GM12878 (cell line): Measurements from ENCODE around the gene CA6. TPM values are rescaled to one million over a fixed set of nuclear protein-coding genes. Genes with fewer than 3 reads are reported as not detected.

Experiments used
- ATAC-seq: fragments of 200-7000 bp; cut with Tn5 transposase; 3 replicates; pipeline ENCODE4 v1.9.1; 2020; ENCODE audit warnings: mild to moderate bottlenecking, moderate library complexity
- BruUV-seq: library from RNA; stranded (reverse); fragments of 400-500 nt; replicated peaks from 2 replicates; lab custom pipeline; 2021; lab: Mats Ljungman, UMichigan
- CTCF ChIA-PET: fragments of 300-600 bp; sonication (Branson Sonifier 250); formaldehyde crosslinking; extraction: SDS; loops from one replicate; lab custom pipeline; 2021; ENCODE audit warnings: inconsistent platforms; lab: Yijun Ruan, JAX
- POLR2A ChIA-PET: fragments of 350-600 bp; formaldehyde crosslinking; extraction: SDS; loops from one replicate; lab custom pipeline; 2021; ENCODE audit warnings: inconsistent platforms; lab: Charles Lee
- RAD21 ChIA-PET: fragments of 300-600 bp; sonication (Branson Sonifier 250); formaldehyde crosslinking; loops from one replicate; lab custom pipeline; 2023; ENCODE audit warnings: antibody characterized with exemption; ENCODE audit not compliant: unreplicated experiment; lab: Charles Lee
- SMC1A ChIA-PET: fragments of 300-600 bp; sonication (Branson Sonifier 250); formaldehyde crosslinking; loops from one replicate; lab custom pipeline; 2023; ENCODE audit not compliant: unreplicated experiment, uncharacterized antibody; lab: Charles Lee
- DNase-seq: peaks from one replicate; pipeline ENCODE4 v3.0.0-alpha.2; 2011; ENCODE audit warnings: low read depth, low spot score
- FAIRE-seq: peaks from 3 replicates; lab custom pipeline; 2011; peaks lifted over from hg19 to GRCh38; lab: Jason Lieb, UNC
- H2AFZ ChIP-seq: 2 replicates; pipeline ENCODE4 v1.6.0; 2011; ENCODE audit warnings: low read depth, low read length, control low read depth; ENCODE audit not compliant: control insufficient read depth
- H3K27ac ChIP-seq: 2 replicates; pipeline ENCODE4 v1.5.1; 2011; ENCODE audit warnings: control low read depth; ENCODE audit not compliant: control insufficient read depth, insufficient read depth
- H3K27me3 ChIP-seq, 2 experiments: replicated peaks in 1 of 2; 2 replicates each; pipeline versions ENCODE4 v1.6.0 to v1.6.1; 2011; ENCODE audit warnings: low read length in 1 of 2; ENCODE audit not compliant: control insufficient read depth in 2 of 2, insufficient read depth in 2 of 2
- H3K36me3 ChIP-seq, 2 experiments: 2 replicates each; pipeline ENCODE4 v1.5.1; 2011; ENCODE audit warnings: low read length in 1 of 2; ENCODE audit not compliant: control insufficient read depth in 2 of 2, insufficient read depth in 2 of 2
- H3K4me1 ChIP-seq: 2 replicates; pipeline ENCODE4 v1.6.1; 2011; ENCODE audit warnings: mild to moderate bottlenecking, low read length, moderate library complexity, mixed read lengths; ENCODE audit not compliant: control insufficient read depth, insufficient read depth
- H3K4me2 ChIP-seq: 2 replicates; pipeline ENCODE4 v1.6.0; 2011; ENCODE audit warnings: control low read depth; ENCODE audit not compliant: control insufficient read depth, insufficient read depth
- H3K4me3 ChIP-seq: fragments of 200-600 bp; sonication (generic); 2 replicates; pipeline ENCODE4 v1.5.1; 2016
- H3K79me2 ChIP-seq: 2 replicates; pipeline ENCODE4 v1.6.0; 2011; ENCODE audit warnings: low read length; ENCODE audit not compliant: control insufficient read depth, insufficient read depth
- H3K9ac ChIP-seq: 2 replicates; pipeline ENCODE4 v1.8.0; 2011; ENCODE audit warnings: low read length, control low read depth, mixed read lengths; ENCODE audit not compliant: control insufficient read depth, insufficient read depth
- H3K9me3 ChIP-seq: replicated peaks from 3 replicates; pipeline ENCODE4 v1.5.1; 2011; ENCODE audit warnings: mild to moderate bottlenecking, low read length; ENCODE audit not compliant: control insufficient read depth, insufficient read depth
- H4K20me1 ChIP-seq: 2 replicates; pipeline ENCODE4 v1.6.0; 2011; ENCODE audit not compliant: control insufficient read depth, insufficient read depth
- ATF7 ChIP-seq: fragments of 450-650 bp; IDR thresholded peaks from 2 replicates; pipeline ENCODE4 v1.6.1; 2016; ENCODE audit warnings: low read depth, mild to moderate bottlenecking
- BCL3 ChIP-seq: IDR thresholded peaks from 2 replicates; pipeline ENCODE4 v1.6.1; 2011; ENCODE audit warnings: borderline replicate concordance, low read depth, mild to moderate bottlenecking, moderate library complexity, low read length; ENCODE audit not compliant: insufficient read depth, poor library complexity, severe bottlenecking
- CEBPB ChIP-seq, 2 experiments: fragments of 150-350 bp in 1 of 2; IDR thresholded peaks; 2 replicates each; pipeline ENCODE4 v1.6.1; 2012 to 2014; ENCODE audit warnings: low read depth in 2 of 2, low read length in 2 of 2, borderline replicate concordance in 1 of 2, inconsistent platforms in 1 of 2
- CREM ChIP-seq: IDR thresholded peaks from 2 replicates; pipeline ENCODE4 v1.6.1; 2014; ENCODE audit warnings: antibody characterized with exemption, low read depth
- DPF2 ChIP-seq: fragments of 450-650 bp; IDR thresholded peaks from 2 replicates; pipeline ENCODE4 v1.6.1; 2017; ENCODE audit warnings: mild to moderate bottlenecking
- HDAC6 ChIP-seq: fragments of 200-600 bp; sonication (generic); IDR thresholded peaks from one replicate; pipeline ENCODE4 v1.8.0; 2017; ENCODE audit warnings: antibody characterized with exemption; ENCODE audit not compliant: unreplicated experiment
- HSF1 ChIP-seq: fragments of 150-350 bp; IDR thresholded peaks from 2 replicates; pipeline ENCODE4 v1.6.1; 2014; ENCODE audit warnings: mild to moderate bottlenecking, low read depth, low read length
- NR2C2 ChIP-seq: IDR thresholded peaks from 2 replicates; pipeline ENCODE4 v1.6.1; 2011; ENCODE audit warnings: borderline replicate concordance, low read depth; ENCODE audit not compliant: control insufficient read depth, insufficient read length
- NR2F1 ChIP-seq: fragments of 450-650 bp; conservative IDR thresholded peaks from 2 replicates; pipeline ENCODE4 v1.6.1; 2017; ENCODE audit warnings: mild to moderate bottlenecking
- RELB ChIP-seq: fragments of 450-650 bp; IDR thresholded peaks from 2 replicates; pipeline ENCODE4 v1.6.1; 2017; ENCODE audit warnings: low read depth, mild to moderate bottlenecking, moderate library complexity
- WGBS: methylation state at CpG from one replicate; pipeline ENCODE4 v1.1.6; 2016; ENCODE audit warnings: low lambda C conversion rate; ENCODE audit not compliant: insufficient replicate concordance, insufficient coverage; ENCODE audit errors: missing lambda C conversion rate; 5-methylcytosine and 5-hydroxymethylcytosine counted together
- in situ Hi-C: fragments of 300-500 bp; cut with MboI; formaldehyde crosslinking; loops from 9 replicates; pipeline ENCODE4 v1.14.3; 2018; ENCODE audit warnings: mixed read lengths
- intact Hi-C: fragments of 100-400 bp; cut with micrococcal nuclease; formaldehyde crosslinking; loops from one replicate; pipeline ENCODE4 v1.14.2; 2022; ENCODE audit not compliant: unreplicated experiment
- polyA plus RNA-seq, 11 experiments: library from polyadenylated mRNA; depleted of rRNA in 4 of 11; unstranded in 6 of 11; stranded (reverse) in 5 of 11; fragments of >200 nt; fragmentation: Nextera tagmentation in 4 of 11; fragmentation: Illumina TruSeq in 1 of 11; extraction: Ambion mirVana in 4 of 11; extraction: Trizol in 1 of 11; gene quantifications; 1 replicate in 1 of 11; 2 replicates in 10 of 11; pipeline versions ENCODE4 v1.2.1 to v1.2.3, GENCODE V29; 2011 to 2016; ENCODE audit warnings: inconsistent platforms in 2 of 11, missing spikeins in 2 of 11, low read depth in 1 of 11
- total RNA-seq, 4 experiments: library from RNA; depleted of rRNA in 3 of 4; stranded (reverse); fragments of >200 nt in 3 of 4; fragmentation: Illumina TruSeq in 1 of 4; extraction: Trizol in 1 of 4; gene quantifications; 2 replicates each; pipeline versions ENCODE4 v1.2.1 to v1.2.3, GENCODE V29; 2013 to 2021
- TF ChIP-seq, protein P1 (sequence below): IDR thresholded peaks from 2 replicates; pipeline ENCODE4 v1.6.1; 2011; ENCODE audit warnings: borderline replicate concordance, low read depth, mild to moderate bottlenecking, moderate library complexity, mixed read lengths, low read length; ENCODE audit not compliant: insufficient read depth; ENCODE audit errors: extremely low read length

Gene CA6
- total and polyA plus RNA-seq, 10 of the 15 experiments (the other 5 are each of a cell fraction or from before 2014, with no cell fraction given) = not detected

DNA sequence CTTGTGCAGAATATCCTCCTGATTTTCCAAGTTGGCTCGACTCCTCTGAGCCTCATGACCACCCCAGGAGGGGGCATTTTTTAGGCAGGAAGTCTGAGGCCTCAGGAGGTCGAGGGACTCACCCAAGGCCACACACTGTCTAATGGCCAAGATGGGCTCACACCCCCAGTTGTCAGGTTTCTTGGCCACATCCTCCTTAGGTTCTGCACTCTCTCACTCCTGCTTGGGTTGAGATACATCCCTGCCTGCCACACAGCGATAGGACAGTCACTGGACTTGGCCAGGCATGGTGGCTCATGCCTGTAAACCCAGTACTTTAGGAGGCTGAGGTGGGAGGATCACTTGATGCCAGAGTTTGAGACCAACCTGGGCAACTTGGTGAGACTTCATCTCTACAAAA is 4.6 kb downstream of the CA6 start:
- WGBS = 0% methylated on average over 3 of the region's 3 CpGs
- no peaks in the 10 kb centered on the region for H4K20me1 ChIP-seq
- H3K27ac ChIP-seq = no peak overlapping the region
- ChIA-PET POLR2A (no interaction called here), RAD21 (no interaction called here), CTCF (interaction anchor here (1.5 kb wide), 2 partner anchors 11 to 13 kb away, joined by 4 read pairs; no protein-coding TSS in a partner anchor), SMC1A (no interaction called here)
- no peaks in the 10 kb centered on the region for H3K79me2 ChIP-seq
- intact Hi-C loops (no loop called here), in situ Hi-C loops (no loop called here)
- no TSS peak for BruUV-seq
- no peak overlapping the region for H3K4me3 ChIP-seq
- DNase-seq = no peak
- no peaks in the 10 kb centered on the region for H3K9me3 ChIP-seq
- H3K27me3 ChIP-seq = no peaks in the 10 kb centered on the region; a peak in 1 of 4 replicates
- no peak overlapping the region for H2AFZ ChIP-seq
- H3K9ac ChIP-seq = no peak overlapping the region
- FAIRE-seq = no peak
- no peak overlapping the region for H3K4me2 ChIP-seq
- no peaks in the 10 kb centered on the region; the same call in 1 of the 2 replicates for H3K4me1 ChIP-seq
- no peak for ATAC-seq
- no peaks in the 10 kb centered on the region for H3K36me3 ChIP-seq
- TF ChIP-seq HSF1 = no peak

GRCh38 chr1:8951231-8951630 is 5.6 kb downstream of the CA6 start:
- Histone ChIP-seq H2AFZ (no peak overlapping the region), H3K4me1 (no peaks in the 10 kb centered on the region; the same call in 1 of the 2 replicates), H3K4me2 (no peak overlapping the region), H3K4me3 (no peak overlapping the region), H3K9me3 (no peaks in the 10 kb centered on the region), H4K20me1 (no peaks in the 10 kb centered on the region), H3K36me3 (no peaks in the 10 kb centered on the region), H3K27ac (no peak overlapping the region), H3K9ac (no peak overlapping the region), H3K79me2 (no peaks in the 10 kb centered on the region), H3K27me3 (no peaks in the 10 kb centered on the region; a peak in 1 of 4 replicates)
- DNase-seq = no peak
- ChIA-PET POLR2A (no interaction called here), CTCF (interaction anchor here (1.5 kb wide), 1 partner anchor 12 kb away, joined by 4 read pairs; no protein-coding TSS in a partner anchor), SMC1A (interaction anchor here (0.6 to 1.5 kb wide), 3 partner anchors 54 to 1170 kb away, joined by 3 to 4 read pairs (median 3); no protein-coding TSS in a partner anchor), RAD21 (no interaction called here)
- in situ Hi-C loops (no loop called here), intact Hi-C loops (no loop called here)
- FAIRE-seq = no peak
- no TSS peak for BruUV-seq
- 60% methylated on average over 6 of the region's 6 CpGs for WGBS
- no peak for ATAC-seq
- TF ChIP-seq CEBPB (IDR thresholded peaks at IDR 0.05; ENCODE audit: borderline replicate concordance in 1 of 2, low read depth in 2 of 2, low read length in 2 of 2) (no peak), DPF2 (no peak), NR2C2 (no peak), HDAC6 (no peak), CREM (no peak), ATF7 (no peak), NR2F1 (no peak), RELB (no peak), BCL3 (no peak)
- TF ChIP-seq, protein P1, sequence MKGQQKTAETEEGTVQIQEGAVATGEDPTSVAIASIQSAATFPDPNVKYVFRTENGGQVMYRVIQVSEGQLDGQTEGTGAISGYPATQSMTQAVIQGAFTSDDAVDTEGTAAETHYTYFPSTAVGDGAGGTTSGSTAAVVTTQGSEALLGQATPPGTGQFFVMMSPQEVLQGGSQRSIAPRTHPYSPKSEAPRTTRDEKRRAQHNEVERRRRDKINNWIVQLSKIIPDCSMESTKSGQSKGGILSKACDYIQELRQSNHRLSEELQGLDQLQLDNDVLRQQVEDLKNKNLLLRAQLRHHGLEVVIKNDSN = no peak
